Motor neuron (in vitro differentiated cells): Measurements from ENCODE around the gene PRDM16. TPM values are rescaled to one million over a fixed set of nuclear protein-coding genes. Genes with fewer than 3 reads are reported as not detected.

ENCODE experiments used
- ATAC-seq, 8 experiments: fragments of 200-7000 bp; cut with Tn5 transposase; replicated peaks in 6 of 8; 2 replicates each; pipeline ENCODE4 v1.8.0; 2021; ENCODE audit warnings: mild to moderate bottlenecking in 8 of 8, moderate library complexity in 8 of 8
- H3K27ac ChIP-seq, 2 donors: fragments of 250-450 bp; sonication (Bioruptor Pico); 2 replicates each; pipeline ENCODE4 v1.9.0; 2021; ENCODE audit warnings: antibody characterized with exemption in 2 of 2, mild to moderate bottlenecking in 2 of 2, moderate library complexity in 1 of 2
- H3K4me1 ChIP-seq, 2 donors: fragments of 250-450 bp; sonication (Bioruptor Pico); replicated peaks in 1 of 2; 2 replicates each; pipeline ENCODE4 v1.6.1; 2021; ENCODE audit warnings: antibody characterized with exemption in 2 of 2, mild to moderate bottlenecking in 2 of 2, moderate library complexity in 1 of 2
- H3K4me3 ChIP-seq, 5 donors: fragments of 250-450 bp; sonication (Bioruptor Pico); 2 replicates each; pipeline ENCODE4 v1.9.0; 2021; ENCODE audit warnings: antibody characterized with exemption in 5 of 5, mild to moderate bottlenecking in 5 of 5, moderate library complexity in 4 of 5
- WGBS, 10 experiments: fragments of 450-650 bp; shearing (Covaris generic); methylation state at CpG; one replicate each; pipeline ENCODE4 v1.0.0; 2022; 5-methylcytosine and 5-hydroxymethylcytosine counted together
- in situ Hi-C, 9 experiments: fragments of 400-800 bp; cut with MboI; loops; one replicate each; pipeline ENCODE4 v1.15.0; 2021; ENCODE audit warnings: low sequenced_read_pairs in 9 of 9, low pct_unique_long_range_greater_than_20kb in 2 of 9; ENCODE audit not compliant: unreplicated experiment in 9 of 9
- total RNA-seq, 8 experiments: library from RNA; unstranded; fragments of 300-600 nt; gene quantifications; 2 replicates each; pipeline versions ENCODE4 v1.2.3 to v1.2.4, GENCODE V29; 2022

Gene PRDM16
- total RNA-seq, 8 experiments from 2014 or later = 0.18 to 2.9 (median 0.42) TPM

- Histone ChIP-seq H3K4me1 (peaks cover 0 to 11% of the 10 kb centered on the region in 2 donors), H3K27ac (no peak overlapping the region), H3K4me3 (no peak overlapping the region)
- WGBS, 10 experiments = 40 to 87% (median 75%) methylated on average over 1 to 3 of the region's 4 CpGs; no CpG with 5 or more reads in 6 of the 10 experiments
- in situ Hi-C loops = loop anchor here in 1 of 9 experiments (25.0 kb wide), 1 partner anchor 211 kb away; the partner anchor contains the start of gene PRDM16
- no peak for ATAC-seq
These were observed 204.4 kb downstream of the PRDM16 start for GRCh38 chr1:3273447-3273846.

GRCh38 chr1:3274972-3275371, 206.0 kb downstream of the PRDM16 start:
- 60 to 91% (median 86%) methylated on average over 3 to 11 of the region's 12 CpGs; no CpG with 5 or more reads in 3 of the 10 experiments for WGBS, 10 experiments
- Histone ChIP-seq H3K4me1 (peaks cover 0 to 11% of the 10 kb centered on the region in 2 donors), H3K4me3 (no peak overlapping the region), H3K27ac (no peak overlapping the region)
- no peak for ATAC-seq
- in situ Hi-C loops = loop anchor here in 1 of 9 experiments (25.0 kb wide), 1 partner anchor 213 kb away; the partner anchor contains the start of gene PRDM16

GRCh38 chr1:3275471-3276340, 206.7 kb downstream of the PRDM16 start:
- peaks cover 0 to 11% of the 10 kb centered on the region in 2 donors for H3K4me1 ChIP-seq

GRCh38 chr1:3276341-3276800, 207.4 kb downstream of the PRDM16 start:
- H3K4me1 ChIP-seq = peaks cover 0 to 11% of the 10 kb centered on the region in 2 donors
- in situ Hi-C loops = no loop called here
- WGBS, 10 experiments = 41 to 87% (median 76%) methylated on average over 4 to 11 of the region's 22 CpGs; no CpG with 5 or more reads in 6 of the 10 experiments
- no peak overlapping the region for H3K27ac ChIP-seq
- ATAC-seq = peak in 2 of 8 experiments; percentile 12 to 24
- no peak overlapping the region for H3K4me3 ChIP-seq

More at GRCh38 chr1:3275471-3276340, 206.7 kb downstream of the PRDM16 start:
- Histone ChIP-seq H3K27ac (no peak overlapping the region), H3K4me3 (no peak overlapping the region)
- WGBS, 10 experiments = 13 to 100% (median 62%) methylated on average over 4 to 21 of the region's 37 CpGs; no CpG with 5 or more reads in 4 of the 10 experiments
- no peak for ATAC-seq
- in situ Hi-C loops = no loop called here

- peaks cover 0 to 11% of the 10 kb centered on the region in 2 donors for H3K4me1 ChIP-seq
These were observed 208.0 kb downstream of the PRDM16 start for GRCh38 chr1:3277011-3277471.

GRCh38 chr1:3277623-3278022, 208.6 kb downstream of the PRDM16 start:
- 19 to 100% (median 70%) methylated on average over 1 to 18 of the region's 19 CpGs; no CpG with 5 or more reads in 3 of the 10 experiments for WGBS, 10 experiments

More at GRCh38 chr1:3277011-3277471, 208.0 kb downstream of the PRDM16 start:
- in situ Hi-C loops = no loop called here
- ATAC-seq = peak in 3 of 8 experiments; percentile 59 to 75 (median 65)
- Histone ChIP-seq H3K27ac (no peak overlapping the region), H3K4me3 (no peak overlapping the region)
- WGBS, 10 experiments = 36 to 83% (median 79%) methylated on average over 2 to 11 of the region's 15 CpGs; no CpG with 5 or more reads in 5 of the 10 experiments

GRCh38 chr1:3278416-3279181, 209.6 kb downstream of the PRDM16 start:
- peaks cover 0 to 11% of the 10 kb centered on the region in 2 donors for H3K4me1 ChIP-seq
- WGBS, 10 experiments = 47 to 100% (median 84%) methylated on average over 1 to 22 of the region's 37 CpGs; no CpG with 5 or more reads in 4 of the 10 experiments
- ATAC-seq = no peak
- no peak overlapping the region for H3K27ac ChIP-seq
- no peak overlapping the region for H3K4me3 ChIP-seq
- in situ Hi-C loops = no loop called here

More at GRCh38 chr1:3277623-3278022, 208.6 kb downstream of the PRDM16 start:
- Histone ChIP-seq H3K4me1 (peaks cover 0 to 11% of the 10 kb centered on the region in 2 donors), H3K27ac (no peak overlapping the region), H3K4me3 (no peak overlapping the region)
- in situ Hi-C loops = no loop called here
- ATAC-seq = no peak

- 72 to 82% (median 80%) methylated on average over 1 to 17 of the region's 19 CpGs; no CpG with 5 or more reads in 7 of the 10 experiments for WGBS, 10 experiments
- in situ Hi-C loops = no loop called here
- peaks cover 0 to 11% of the 10 kb centered on the region in 2 donors for H3K4me1 ChIP-seq
- ATAC-seq = no peak
- no peak overlapping the region for H3K27ac ChIP-seq
- H3K4me3 ChIP-seq = no peak overlapping the region
These were observed 210.1 kb downstream of the PRDM16 start for GRCh38 chr1:3279182-3279470.

GRCh38 chr1:3281735-3282134, 212.7 kb downstream of the PRDM16 start:
- H3K4me1 ChIP-seq = peaks cover 0 to 16% of the 10 kb centered on the region in 2 donors
- no peak overlapping the region for H3K4me3 ChIP-seq
- 45 to 90% (median 78%) methylated on average over 2 to 7 of the region's 8 CpGs; no CpG with 5 or more reads in 3 of the 10 experiments for WGBS, 10 experiments
- in situ Hi-C loops = no loop called here
- H3K27ac ChIP-seq = no peak overlapping the region
- no peak for ATAC-seq

- H3K27ac ChIP-seq = no peak overlapping the region
- WGBS, 10 experiments = 0 to 61% (median 31%) methylated on average over 1 to 5 of the region's 9 CpGs; no CpG with 5 or more reads in 6 of the 10 experiments
- peaks cover 0 to 11% of the 10 kb centered on the region in 2 donors for H3K4me1 ChIP-seq
- no peak for ATAC-seq
- in situ Hi-C loops = no loop called here
- H3K4me3 ChIP-seq = no peak overlapping the region
These were observed 213.2 kb downstream of the PRDM16 start for GRCh38 chr1:3282186-3282585.

GRCh38 chr1:3282656-3283430, 213.8 kb downstream of the PRDM16 start:
- Histone ChIP-seq H3K27ac (no peak overlapping the region), H3K4me3 (no peak overlapping the region), H3K4me1 (peaks cover 0 to 7% of the 10 kb centered on the region in 2 donors)
- 53 to 88% (median 74%) methylated on average over 5 to 14 of the region's 24 CpGs; no CpG with 5 or more reads in 7 of the 10 experiments for WGBS, 10 experiments
- in situ Hi-C loops = no loop called here
- no peak for ATAC-seq

GRCh38 chr1:3283849-3284248, 214.8 kb downstream of the PRDM16 start:
- WGBS, 10 experiments = 0 to 75% (median 10%) methylated on average over 2 to 6 of the region's 22 CpGs; no CpG with 5 or more reads in 5 of the 10 experiments
- no peak overlapping the region for H3K27ac ChIP-seq
- no peak overlapping the region for H3K4me3 ChIP-seq
- H3K4me1 ChIP-seq = peaks cover 0 to 7% of the 10 kb centered on the region in 2 donors
- in situ Hi-C loops = no loop called here
- ATAC-seq = peak in 3 of 8 experiments; percentile 75 to 81 (median 77)
